PFSK-1 (cell line): Measurements from ENCODE around the gene FRMPD1.

Experiments
- FOXP2 ChIP-seq: optimal IDR thresholded peaks from 2 replicates; pipeline ENCODE3; 2011; ENCODE audit warnings: borderline replicate concordance, control low read depth, inconsistent platforms; ENCODE audit not compliant: insufficient read depth; ENCODE audit errors: extremely low read length, extremely low read depth
- POLR2AphosphoS5 ChIP-seq: IDR thresholded peaks from 2 replicates; pipeline ENCODE4 v1.6.1; 2012; ENCODE audit warnings: low read depth, mild to moderate bottlenecking, control low read depth, low read length, moderate library complexity
- SIN3A ChIP-seq: IDR thresholded peaks from 2 replicates; pipeline ENCODE4 v1.6.1; 2012; ENCODE audit warnings: mild to moderate bottlenecking, low read length, moderate library complexity, borderline replicate concordance; ENCODE audit not compliant: insufficient read depth
- TAF1 ChIP-seq: IDR thresholded peaks from 2 replicates; pipeline ENCODE4 v1.6.1; 2012; ENCODE audit warnings: low read length, control low read depth, borderline replicate concordance; ENCODE audit not compliant: insufficient read depth
- TF ChIP-seq, protein P1 (sequence below), 2 experiments: IDR thresholded peaks; 2 replicates each; pipeline versions ENCODE4 v1.6.1 to v1.8.0; 2011 to 2012; ENCODE audit warnings: low read depth in 2 of 2, low read length in 2 of 2, control low read depth in 1 of 2, inconsistent platforms in 1 of 2, mild to moderate bottlenecking in 1 of 2, moderate library complexity in 1 of 2; ENCODE audit not compliant: insufficient read depth in 1 of 2

The FRMPD1 gene

DNA sequence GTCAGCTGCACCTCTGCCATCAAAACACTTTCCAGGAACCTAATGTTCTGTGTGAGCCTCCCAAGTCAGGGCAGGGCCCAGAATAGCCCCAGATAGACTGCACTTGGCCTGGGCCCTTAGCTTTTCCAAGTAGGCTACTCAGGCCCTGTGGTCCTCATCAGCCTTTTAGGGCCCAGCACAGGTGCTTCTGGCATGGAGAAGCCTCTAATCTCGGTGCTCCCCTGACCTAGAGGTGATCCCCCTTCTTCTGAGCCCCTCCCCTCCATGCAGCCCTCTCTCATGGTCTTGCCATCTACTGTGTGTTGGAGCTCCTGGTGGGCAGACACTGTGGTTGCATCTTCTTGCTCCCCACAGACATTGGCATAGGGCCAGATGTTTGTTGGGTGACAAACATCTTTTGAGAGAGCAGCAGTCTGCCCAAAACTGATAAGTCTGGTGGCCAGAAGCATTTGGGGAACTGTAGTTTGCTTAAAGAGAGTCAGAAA lies 28.1 kb downstream of the FRMPD1 start:
- TF ChIP-seq POLR2AphosphoS5 (no peak), FOXP2 (no peak), SIN3A (no peak), TAF1 (no peak)
- TF ChIP-seq, protein P1, sequence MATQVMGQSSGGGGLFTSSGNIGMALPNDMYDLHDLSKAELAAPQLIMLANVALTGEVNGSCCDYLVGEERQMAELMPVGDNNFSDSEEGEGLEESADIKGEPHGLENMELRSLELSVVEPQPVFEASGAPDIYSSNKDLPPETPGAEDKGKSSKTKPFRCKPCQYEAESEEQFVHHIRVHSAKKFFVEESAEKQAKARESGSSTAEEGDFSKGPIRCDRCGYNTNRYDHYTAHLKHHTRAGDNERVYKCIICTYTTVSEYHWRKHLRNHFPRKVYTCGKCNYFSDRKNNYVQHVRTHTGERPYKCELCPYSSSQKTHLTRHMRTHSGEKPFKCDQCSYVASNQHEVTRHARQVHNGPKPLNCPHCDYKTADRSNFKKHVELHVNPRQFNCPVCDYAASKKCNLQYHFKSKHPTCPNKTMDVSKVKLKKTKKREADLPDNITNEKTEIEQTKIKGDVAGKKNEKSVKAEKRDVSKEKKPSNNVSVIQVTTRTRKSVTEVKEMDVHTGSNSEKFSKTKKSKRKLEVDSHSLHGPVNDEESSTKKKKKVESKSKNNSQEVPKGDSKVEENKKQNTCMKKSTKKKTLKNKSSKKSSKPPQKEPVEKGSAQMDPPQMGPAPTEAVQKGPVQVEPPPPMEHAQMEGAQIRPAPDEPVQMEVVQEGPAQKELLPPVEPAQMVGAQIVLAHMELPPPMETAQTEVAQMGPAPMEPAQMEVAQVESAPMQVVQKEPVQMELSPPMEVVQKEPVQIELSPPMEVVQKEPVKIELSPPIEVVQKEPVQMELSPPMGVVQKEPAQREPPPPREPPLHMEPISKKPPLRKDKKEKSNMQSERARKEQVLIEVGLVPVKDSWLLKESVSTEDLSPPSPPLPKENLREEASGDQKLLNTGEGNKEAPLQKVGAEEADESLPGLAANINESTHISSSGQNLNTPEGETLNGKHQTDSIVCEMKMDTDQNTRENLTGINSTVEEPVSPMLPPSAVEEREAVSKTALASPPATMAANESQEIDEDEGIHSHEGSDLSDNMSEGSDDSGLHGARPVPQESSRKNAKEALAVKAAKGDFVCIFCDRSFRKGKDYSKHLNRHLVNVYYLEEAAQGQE (IDR thresholded peaks at IDR 0.05; ENCODE audit: insufficient read depth in 1 of 2, low read depth in 2 of 2, low read length in 2 of 2): no peak

DNA sequence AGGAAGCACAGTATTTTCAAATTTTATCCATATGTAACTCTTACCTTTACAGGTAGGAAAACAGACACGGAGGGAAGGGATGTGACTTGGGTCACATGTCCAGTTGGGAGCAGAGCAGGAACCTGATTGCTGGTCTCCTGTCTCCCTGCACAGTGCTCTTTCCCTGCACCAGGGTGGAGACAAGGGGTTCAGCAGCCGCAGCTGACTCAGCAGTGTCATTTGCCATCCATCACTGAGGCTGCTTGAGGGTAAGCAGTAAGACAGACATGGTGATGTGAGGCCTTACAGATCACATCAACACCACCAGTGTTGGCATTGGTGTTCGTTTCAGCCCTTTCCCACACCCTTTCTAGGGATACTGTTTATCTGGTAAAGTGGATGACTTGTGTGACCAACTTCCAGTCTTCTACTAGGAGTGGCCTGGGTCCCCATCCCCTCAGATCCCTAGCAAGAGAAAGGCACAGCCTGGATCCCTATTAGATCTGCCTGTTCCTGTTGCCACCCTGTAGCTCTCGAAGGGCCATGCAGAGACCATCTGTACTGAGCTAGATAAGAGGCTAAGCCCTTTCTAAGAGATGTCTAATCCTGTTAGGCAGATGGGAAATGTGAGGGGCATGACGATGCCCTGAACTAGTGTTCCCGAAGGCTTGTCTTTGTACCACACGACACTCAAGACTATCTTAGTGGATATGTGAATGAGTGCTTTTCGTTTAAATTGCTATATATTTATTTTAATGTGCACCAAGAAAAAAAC lies 29.1 kb downstream of the FRMPD1 start:
- TF ChIP-seq POLR2AphosphoS5 (no peak), SIN3A (no peak), TAF1 (no peak), FOXP2 (no peak)
- TF ChIP-seq, protein P1 (IDR thresholded peaks at IDR 0.05; ENCODE audit: insufficient read depth in 1 of 2, low read depth in 2 of 2, low read length in 2 of 2): no peak

DNA sequence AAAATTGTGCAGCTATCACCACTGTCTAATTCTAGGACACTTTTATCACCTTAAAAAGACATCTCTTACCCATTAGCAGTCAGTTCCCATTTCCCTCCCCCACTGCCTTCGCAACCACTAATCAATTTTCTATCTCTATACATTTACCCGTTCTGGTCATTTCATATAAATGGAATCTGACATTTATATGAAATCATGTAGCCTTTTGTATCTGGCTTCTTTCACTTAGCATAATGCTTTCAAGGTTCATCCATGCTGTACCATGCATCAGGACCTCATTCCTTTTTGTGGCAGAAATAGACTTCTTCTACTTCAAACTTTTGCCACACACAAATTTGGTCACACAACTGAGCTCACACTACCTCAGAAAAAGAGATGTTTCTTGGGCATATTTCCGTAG lies 32.2 kb downstream of the FRMPD1 start:
- TF ChIP-seq FOXP2 (no peak), TAF1 (no peak), POLR2AphosphoS5 (no peak), SIN3A (no peak)
- TF ChIP-seq, protein P1 (IDR thresholded peaks at IDR 0.05; ENCODE audit: insufficient read depth in 1 of 2, low read depth in 2 of 2, low read length in 2 of 2): no peak

DNA sequence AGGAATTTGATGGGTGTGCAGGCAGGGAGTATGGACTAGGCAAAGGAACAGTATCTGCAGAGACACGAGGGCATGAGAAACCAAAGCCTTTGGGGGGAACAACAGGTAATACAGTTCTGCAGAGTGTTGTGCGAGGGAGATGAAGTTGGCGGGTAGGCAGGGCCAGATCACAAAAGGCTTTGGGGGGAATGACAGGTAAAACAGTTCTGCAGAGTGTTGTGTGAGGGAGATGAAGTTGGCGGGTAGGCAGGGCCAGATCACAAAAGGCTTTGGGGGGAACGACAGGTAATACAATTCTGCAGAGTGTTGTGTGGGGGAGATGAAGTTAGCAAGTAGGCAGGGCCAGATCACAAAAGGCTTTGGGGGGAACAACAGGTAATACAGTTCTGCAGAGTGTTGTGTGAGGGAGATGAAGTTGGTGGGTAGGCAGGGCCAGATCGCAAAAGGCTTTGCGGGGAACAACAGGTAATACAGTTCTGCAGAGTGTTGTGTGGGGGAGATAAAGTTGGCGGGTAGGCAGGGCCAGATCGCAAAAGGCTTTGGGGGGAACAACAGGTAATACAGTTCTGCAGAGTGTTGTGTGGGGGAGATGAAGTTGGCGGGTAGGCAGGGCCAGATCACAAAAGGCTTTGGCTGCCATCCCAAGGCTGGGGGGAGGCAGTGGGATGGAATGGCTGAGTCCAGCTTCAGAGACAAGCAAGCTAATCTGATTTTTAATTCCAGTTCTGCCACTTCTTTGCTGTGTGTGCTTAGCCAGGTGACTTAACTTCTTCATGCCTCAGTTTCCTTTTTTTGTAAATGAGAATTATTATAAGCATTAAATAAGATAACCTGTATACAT lies 33.0 kb downstream of the FRMPD1 start:
- TF ChIP-seq TAF1: no peak
- TF ChIP-seq, protein P1 (IDR thresholded peaks at IDR 0.05; ENCODE audit: insufficient read depth in 1 of 2, low read depth in 2 of 2, low read length in 2 of 2): no peak
- no peak for TF ChIP-seq SIN3A
- no peak for TF ChIP-seq POLR2AphosphoS5
- no peak for TF ChIP-seq FOXP2
